ENCODE results near the gene SPACDR. TPM values are rescaled to one million over a fixed set of nuclear protein-coding genes. Genes with fewer than 3 reads are reported as not detected.
"Not testable (repeated sequence)": the region's sequence is repeated elsewhere in the genome, so short reads cannot be mapped to it uniquely, and the experiment has no call there.

SPACDR gene
- total RNA-seq, 3 donors from 2014 or later (not counting 1 experiment from before 2014, with no cell fraction given) = 2.3 to 4.1 (median 3.9) TPM

- no peak overlapping the region for H3K27ac Mint-ChIP-seq
Measured at GRCh38 chr7:100455206-100455605, 8.9 kb downstream of the SPACDR start.

GRCh38 chr7:100453854-100454253, 10.2 kb downstream of the SPACDR start:
- H3K4me1 Mint-ChIP-seq = peaks cover 0 to 11% of the 10 kb centered on the region in 2 donors
- H3K27ac Mint-ChIP-seq; H3K36me3 Mint-ChIP-seq; intact Hi-C loops (cut with micrococcal nuclease); H3K27me3 ChIP-seq (ENCODE audit: control insufficient read depth, insufficient read depth, low read length); H3K9me3 ChIP-seq (ENCODE audit: control insufficient read depth, insufficient read depth, low read length); H3K36me3 ChIP-seq (ENCODE audit: control insufficient read depth, insufficient read depth, low read length); H3K9me3 Mint-ChIP-seq; DNase-seq; H3K27ac ChIP-seq (ENCODE audit: low read length); H3K4me3 Mint-ChIP-seq; ATAC-seq; H3K27me3 Mint-ChIP-seq (ENCODE audit: low read depth in 2 of 2); H3K4me3 ChIP-seq (ENCODE audit: low read length): not testable (repeated sequence)
- 96% methylated on average over 8 of the region's 8 CpGs for WGBS (ENCODE audit: insufficient coverage)
- peaks cover 10% of the 10 kb centered on the region for H3K4me1 ChIP-seq (ENCODE audit: control insufficient read depth, insufficient read depth, low read length)

More at GRCh38 chr7:100455206-100455605, 8.9 kb downstream of the SPACDR start:
- H3K4me1 Mint-ChIP-seq = peaks cover 0 to 9% of the 10 kb centered on the region in 2 donors
- Histone ChIP-seq H3K4me3 (ENCODE audit: low read length) (no peak overlapping the region), H3K36me3 (ENCODE audit: control insufficient read depth, insufficient read depth, low read length) (peaks cover 2% of the 10 kb centered on the region), H3K27ac (ENCODE audit: low read length) (no peak overlapping the region), H3K27me3 (ENCODE audit: control insufficient read depth, insufficient read depth, low read length) (no peaks in the 10 kb centered on the region), H3K4me1 (ENCODE audit: control insufficient read depth, insufficient read depth, low read length) (peaks cover 7% of the 10 kb centered on the region), H3K9me3 (ENCODE audit: control insufficient read depth, insufficient read depth, low read length) (no peaks in the 10 kb centered on the region)
- ATAC-seq = no peak
- intact Hi-C loops (cut with micrococcal nuclease) = no loop called here
- TF ChIP-seq, protein P1, sequence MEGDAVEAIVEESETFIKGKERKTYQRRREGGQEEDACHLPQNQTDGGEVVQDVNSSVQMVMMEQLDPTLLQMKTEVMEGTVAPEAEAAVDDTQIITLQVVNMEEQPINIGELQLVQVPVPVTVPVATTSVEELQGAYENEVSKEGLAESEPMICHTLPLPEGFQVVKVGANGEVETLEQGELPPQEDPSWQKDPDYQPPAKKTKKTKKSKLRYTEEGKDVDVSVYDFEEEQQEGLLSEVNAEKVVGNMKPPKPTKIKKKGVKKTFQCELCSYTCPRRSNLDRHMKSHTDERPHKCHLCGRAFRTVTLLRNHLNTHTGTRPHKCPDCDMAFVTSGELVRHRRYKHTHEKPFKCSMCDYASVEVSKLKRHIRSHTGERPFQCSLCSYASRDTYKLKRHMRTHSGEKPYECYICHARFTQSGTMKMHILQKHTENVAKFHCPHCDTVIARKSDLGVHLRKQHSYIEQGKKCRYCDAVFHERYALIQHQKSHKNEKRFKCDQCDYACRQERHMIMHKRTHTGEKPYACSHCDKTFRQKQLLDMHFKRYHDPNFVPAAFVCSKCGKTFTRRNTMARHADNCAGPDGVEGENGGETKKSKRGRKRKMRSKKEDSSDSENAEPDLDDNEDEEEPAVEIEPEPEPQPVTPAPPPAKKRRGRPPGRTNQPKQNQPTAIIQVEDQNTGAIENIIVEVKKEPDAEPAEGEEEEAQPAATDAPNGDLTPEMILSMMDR (IDR thresholded peaks at IDR 0.05) = no peak
- WGBS (ENCODE audit: insufficient coverage) = 89% methylated on average over 3 of the region's 3 CpGs
- DNase-seq = no peak
- H3K36me3 Mint-ChIP-seq = no peaks in the 10 kb centered on the region
- H3K27me3 Mint-ChIP-seq (ENCODE audit: low read depth in 2 of 2) = no peaks in the 10 kb centered on the region
- H3K9me3 Mint-ChIP-seq = no peaks in the 10 kb centered on the region
- H3K4me3 Mint-ChIP-seq = no peak overlapping the region

GRCh38 chr7:100452513-100452912, 11.5 kb downstream of the SPACDR start:
- DNase-seq (no peak), ATAC-seq (no peak)
- H3K4me1 ChIP-seq (ENCODE audit: control insufficient read depth, insufficient read depth, low read length) = peaks cover 10% of the 10 kb centered on the region
- H3K4me1 Mint-ChIP-seq = peaks cover 0 to 11% of the 10 kb centered on the region in 2 donors
- no peaks in the 10 kb centered on the region for H3K36me3 ChIP-seq (ENCODE audit: control insufficient read depth, insufficient read depth, low read length)
- no peaks in the 10 kb centered on the region for H3K9me3 ChIP-seq (ENCODE audit: control insufficient read depth, insufficient read depth, low read length)
- no peak overlapping the region for H3K27ac ChIP-seq (ENCODE audit: low read length)
- no peaks in the 10 kb centered on the region for H3K9me3 Mint-ChIP-seq
- TF ChIP-seq, protein P1 (IDR thresholded peaks at IDR 0.05) = no peak
- no peaks in the 10 kb centered on the region for H3K36me3 Mint-ChIP-seq
- intact Hi-C loops (cut with micrococcal nuclease) = no loop called here
- H3K27me3 ChIP-seq (ENCODE audit: control insufficient read depth, insufficient read depth, low read length) = no peaks in the 10 kb centered on the region
- WGBS (ENCODE audit: insufficient coverage) = 98% methylated on average over 3 of the region's 3 CpGs
- no peak overlapping the region for H3K27ac Mint-ChIP-seq
- H3K4me3 ChIP-seq (ENCODE audit: low read length) = no peak overlapping the region
- H3K27me3 Mint-ChIP-seq (ENCODE audit: low read depth in 2 of 2) = no peaks in the 10 kb centered on the region
- H3K4me3 Mint-ChIP-seq = no peak overlapping the region

GRCh38 chr7:100449190-100449795, 14.8 kb downstream of the SPACDR start:
- TF ChIP-seq, protein P1 (IDR thresholded peaks at IDR 0.05) = no peak
- Histone ChIP-seq H3K9me3 (ENCODE audit: control insufficient read depth, insufficient read depth, low read length) (no peaks in the 10 kb centered on the region), H3K4me3 (ENCODE audit: low read length) (no peak overlapping the region), H3K27ac (ENCODE audit: low read length) (no peak overlapping the region), H3K36me3 (ENCODE audit: control insufficient read depth, insufficient read depth, low read length) (no peaks in the 10 kb centered on the region), H3K27me3 (ENCODE audit: control insufficient read depth, insufficient read depth, low read length) (no peaks in the 10 kb centered on the region), H3K4me1 (ENCODE audit: control insufficient read depth, insufficient read depth, low read length) (peaks cover 24% of the 10 kb centered on the region)
- DNase-seq (no peak), ATAC-seq (no peak)
- Mint-ChIP-seq H3K27ac (peak overlapping the region in 1 of 2 donors; percentile 59), H3K27me3 (ENCODE audit: low read depth in 2 of 2) (no peaks in the 10 kb centered on the region), H3K4me3 (peak overlapping the region; percentile 4), H3K36me3 (no peaks in the 10 kb centered on the region), H3K9me3 (no peaks in the 10 kb centered on the region), H3K4me1 (peaks cover 0 to 11% of the 10 kb centered on the region in 2 donors)
- WGBS (ENCODE audit: insufficient coverage) = 96% methylated on average over 13 of the region's 13 CpGs
- intact Hi-C loops (cut with micrococcal nuclease) = no loop called here

- H3K27me3 Mint-ChIP-seq (ENCODE audit: low read depth in 2 of 2); intact Hi-C loops (cut with micrococcal nuclease); DNase-seq; H3K4me3 Mint-ChIP-seq; H3K27me3 ChIP-seq (ENCODE audit: control insufficient read depth, insufficient read depth, low read length); H3K27ac ChIP-seq (ENCODE audit: low read length); H3K9me3 ChIP-seq (ENCODE audit: control insufficient read depth, insufficient read depth, low read length); H3K4me3 ChIP-seq (ENCODE audit: low read length); H3K9me3 Mint-ChIP-seq; H3K36me3 ChIP-seq (ENCODE audit: control insufficient read depth, insufficient read depth, low read length); H3K36me3 Mint-ChIP-seq; ATAC-seq; H3K27ac Mint-ChIP-seq: not testable (repeated sequence)
- H3K4me1 ChIP-seq (ENCODE audit: control insufficient read depth, insufficient read depth, low read length) = peaks cover 24% of the 10 kb centered on the region
- 97% methylated on average over 8 of the region's 8 CpGs for WGBS (ENCODE audit: insufficient coverage)
- peaks cover 0 to 11% of the 10 kb centered on the region in 2 donors for H3K4me1 Mint-ChIP-seq
Measured at GRCh38 chr7:100447363-100447762, 16.7 kb downstream of the SPACDR start.
